Thoracic aorta (tissue), 2 donors: Measurements from ENCODE around the gene CDR2L. TPM values are rescaled to one million over a fixed set of nuclear protein-coding genes. Genes with fewer than 3 reads are reported as not detected.

Experiments
- ATAC-seq: fragments of 150-250 bp; one replicate; pipeline ENCODE4 v1.8.0; 2017; ENCODE audit warnings: low read depth; ENCODE audit not compliant: insufficient number of reproducible peaks, low FRiP score
- DNase-seq: peaks from one replicate; pipeline ENCODE4 v3.0.0-alpha.2; 2020; ENCODE audit warnings: low spot score
- H3K27ac ChIP-seq, 2 donors: fragments of 200-600 bp; sonication (generic); 1 replicate in 1 of 2; 2 replicates in 1 of 2; pipeline ENCODE4 v1.5.1; 2016; ENCODE audit warnings: mild to moderate bottlenecking in 2 of 2, moderate library complexity in 2 of 2
- H3K27me3 ChIP-seq: fragments of 200-600 bp; sonication (generic); replicated peaks from 2 replicates; pipeline ENCODE4 v1.6.0; 2016; ENCODE audit warnings: mild to moderate bottlenecking; ENCODE audit not compliant: insufficient read depth
- H3K36me3 ChIP-seq: fragments of 200-600 bp; sonication (generic); one replicate; pipeline ENCODE4 v1.5.1; 2016
- H3K4me1 ChIP-seq, 2 donors: fragments of 200-600 bp; sonication (generic); 1 replicate in 1 of 2; 2 replicates in 1 of 2; pipeline versions ENCODE4 v1.5.1 to v1.6.0; 2016; ENCODE audit warnings: low read depth in 2 of 2, mild to moderate bottlenecking in 1 of 2; ENCODE audit not compliant: control insufficient read depth in 1 of 2
- H3K4me3 ChIP-seq: fragments of 200-600 bp; sonication (generic); 2 replicates; pipeline ENCODE4 v1.5.1; 2016; ENCODE audit warnings: mild to moderate bottlenecking
- H3K9me3 ChIP-seq: fragments of 200-600 bp; sonication (generic); 2 replicates; pipeline ENCODE4 v1.5.1; 2016
- CTCF ChIP-seq: fragments of 200-600 bp; sonication (generic); IDR thresholded peaks from one replicate; pipeline ENCODE4 v1.5.1; 2019; ENCODE audit warnings: antibody characterized with exemption
- total RNA-seq, 2 donors: library from RNA; depleted of rRNA; stranded (reverse); fragments of >200 nt; gene quantifications; one replicate each; pipeline versions ENCODE4 v1.1.0 to v1.2.3, GENCODE V29; 2016

The CDR2L gene
- total RNA-seq, 2 donors from 2014 or later, result 26.4 to 29.8 TPM

DNA sequence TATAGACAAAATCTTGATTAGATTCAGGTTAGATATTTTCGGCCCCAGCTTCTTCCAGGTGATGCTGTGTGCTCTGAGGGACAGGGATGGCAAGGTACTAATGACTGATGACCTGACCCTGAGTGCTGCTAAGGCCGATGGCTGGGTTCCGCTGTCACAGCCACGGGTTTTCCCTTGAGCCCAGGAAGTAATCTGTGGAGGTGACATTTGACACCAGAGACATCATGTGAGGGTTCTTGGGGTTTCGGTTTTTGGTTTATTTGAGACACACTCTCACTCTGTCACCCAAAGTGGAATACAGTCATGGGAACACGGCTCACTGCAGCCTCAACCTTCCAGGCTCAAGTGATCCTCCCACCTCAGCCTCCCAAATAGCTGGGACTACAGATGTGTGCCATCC lies 41.9 kb upstream of the CDR2L start:
- no peaks in the 10 kb centered on the region for H3K36me3 ChIP-seq
- H3K27ac ChIP-seq, result no peak overlapping the region
- no peak for ATAC-seq
- H3K27me3 ChIP-seq, result no peaks in the 10 kb centered on the region
- no peak for DNase-seq
- no peaks in the 10 kb centered on the region for H3K4me1 ChIP-seq
- no peak for TF ChIP-seq CTCF
- no peaks in the 10 kb centered on the region for H3K9me3 ChIP-seq
- H3K4me3 ChIP-seq, result no peak overlapping the region

GRCh38 chr17:74946641-74947040 lies 40.8 kb upstream of the CDR2L start:
- no peak overlapping the region for H3K27ac ChIP-seq
- no peaks in the 10 kb centered on the region for H3K4me1 ChIP-seq
- H3K4me3 ChIP-seq, result no peak overlapping the region
- ATAC-seq, result no peak
- DNase-seq, result no peak
- TF ChIP-seq CTCF, result no peak
- H3K36me3 ChIP-seq, result no peaks in the 10 kb centered on the region
- H3K9me3 ChIP-seq, result no peaks in the 10 kb centered on the region
- no peaks in the 10 kb centered on the region for H3K27me3 ChIP-seq

DNA sequence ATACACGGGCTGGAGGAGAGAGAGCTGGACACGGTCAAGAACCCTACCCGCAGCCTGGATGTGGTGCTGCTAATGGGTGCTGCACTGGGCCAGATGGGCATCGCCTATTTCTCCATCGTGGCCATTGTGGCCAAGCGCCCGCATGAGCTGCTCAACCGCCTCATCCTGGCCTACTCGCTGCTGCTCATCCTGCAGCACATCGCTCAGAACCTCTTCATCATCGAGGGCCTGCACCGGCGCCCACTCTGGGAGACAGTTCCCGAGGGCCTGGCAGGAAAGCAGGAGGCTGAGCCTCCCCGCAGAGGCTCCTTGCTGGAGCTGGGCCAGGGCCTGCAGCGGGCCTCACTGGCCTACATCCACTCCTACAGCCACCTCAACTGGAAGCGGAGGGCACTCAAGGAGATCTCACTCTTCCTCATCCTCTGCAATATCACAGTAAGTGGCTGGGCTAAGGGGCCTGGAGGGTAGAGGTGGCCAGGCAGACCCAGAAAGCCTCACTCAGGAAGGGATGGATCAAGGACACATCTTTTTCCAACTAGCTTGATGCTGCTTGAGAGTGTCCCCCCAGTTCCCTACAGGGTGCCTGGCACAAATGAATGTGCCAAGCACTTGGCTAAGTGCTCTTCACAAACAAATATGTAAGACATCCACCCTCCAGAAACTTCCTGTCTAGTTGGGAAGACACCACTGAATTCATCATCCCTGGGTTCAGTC lies 40.2 kb upstream of the CDR2L start:
- ATAC-seq (no peak), DNase-seq (no peak)
- Histone ChIP-seq H3K27me3 (no peaks in the 10 kb centered on the region), H3K9me3 (no peaks in the 10 kb centered on the region), H3K27ac (no peak overlapping the region), H3K36me3 (no peaks in the 10 kb centered on the region), H3K4me1 (no peaks in the 10 kb centered on the region), H3K4me3 (no peak overlapping the region)
- no peak for TF ChIP-seq CTCF

GRCh38 chr17:74949455-74950115 lies 37.8 kb upstream of the CDR2L start:
- Histone ChIP-seq H3K4me3 (no peak overlapping the region), H3K36me3 (no peaks in the 10 kb centered on the region), H3K27me3 (no peaks in the 10 kb centered on the region), H3K4me1 (no peaks in the 10 kb centered on the region), H3K9me3 (no peaks in the 10 kb centered on the region), H3K27ac (no peak overlapping the region)
- no peak for TF ChIP-seq CTCF
- no peak for ATAC-seq
- DNase-seq, result no peak

DNA sequence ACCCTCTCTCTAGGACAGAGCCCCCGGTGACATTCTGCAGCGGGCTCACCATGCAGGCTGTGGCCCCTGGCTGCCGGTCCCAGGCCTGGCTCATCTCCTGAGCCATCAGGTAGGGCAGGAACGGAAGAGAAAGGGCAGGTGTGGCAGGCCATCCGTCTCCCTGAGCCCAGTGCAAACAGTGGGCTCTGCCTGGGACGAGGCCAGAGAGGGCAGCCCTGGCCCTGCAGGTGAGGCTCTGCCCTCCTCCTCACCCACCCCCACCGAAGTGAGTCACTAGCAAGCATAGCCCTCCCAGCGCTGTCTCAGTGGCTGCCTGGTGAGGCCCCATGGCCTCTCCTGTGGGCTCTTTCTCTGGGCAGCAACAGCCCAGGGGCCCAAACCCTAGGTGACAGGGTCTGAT lies 37.2 kb upstream of the CDR2L start:
- Histone ChIP-seq H3K9me3 (no peaks in the 10 kb centered on the region), H3K4me1 (no peaks in the 10 kb centered on the region), H3K4me3 (no peak overlapping the region), H3K36me3 (no peaks in the 10 kb centered on the region), H3K27me3 (no peaks in the 10 kb centered on the region), H3K27ac (no peak overlapping the region)
- ATAC-seq (no peak), DNase-seq (no peak)
- no peak for TF ChIP-seq CTCF
